GM18508 (cell line): ENCODE data around the gene GMPPB.

Experiments
- ATAC-seq: cut with Tn5 transposase; IDR thresholded peaks from one replicate; pipeline ENCODE4 v1.9.1; 2021; ENCODE audit warnings: moderate number of reproducible peaks; ENCODE audit not compliant: insufficient read depth, unreplicated experiment

The GMPPB gene

GRCh38 chr3:49715611-49716121, 8.1 kb downstream of the GMPPB start:
- no peak for ATAC-seq

- no peak for ATAC-seq
Observed at GRCh38 chr3:49714728-49715550, 8.8 kb downstream of the GMPPB start.

GRCh38 chr3:49713336-49714105, 10.2 kb downstream of the GMPPB start:
- no peak for ATAC-seq

GRCh38 chr3:49712631-49713317, 11.0 kb downstream of the GMPPB start:
- no peak for ATAC-seq

- no peak for ATAC-seq
Observed at GRCh38 chr3:49712166-49712565, 11.6 kb downstream of the GMPPB start.

GRCh38 chr3:49711489-49711888, 12.3 kb downstream of the GMPPB start:
- ATAC-seq = no peak

- no peak for ATAC-seq
Observed at GRCh38 chr3:49709852-49710251, 13.9 kb downstream of the GMPPB start.

GRCh38 chr3:49707113-49707480, 16.7 kb downstream of the GMPPB start:
- ATAC-seq = no peak

- ATAC-seq = no peak
Observed at GRCh38 chr3:49706456-49707112, 17.2 kb downstream of the GMPPB start.

- no peak for ATAC-seq
Observed at GRCh38 chr3:49705390-49705960, 18.3 kb downstream of the GMPPB start.

GRCh38 chr3:49704629-49705028, 19.1 kb downstream of the GMPPB start:
- no peak for ATAC-seq

GRCh38 chr3:49703956-49704355, 19.8 kb downstream of the GMPPB start:
- ATAC-seq = no peak

GRCh38 chr3:49703443-49703927, 20.3 kb downstream of the GMPPB start:
- ATAC-seq = no peak

GRCh38 chr3:49702672-49703071, 21.1 kb downstream of the GMPPB start:
- ATAC-seq = no peak

- ATAC-seq = no peak
Observed at GRCh38 chr3:49701388-49702077, 22.2 kb downstream of the GMPPB start.

GRCh38 chr3:49700453-49701128, 23.2 kb downstream of the GMPPB start:
- ATAC-seq = no peak

GRCh38 chr3:49700014-49700413, 23.7 kb downstream of the GMPPB start:
- ATAC-seq = no peak

GRCh38 chr3:49699281-49699979, 24.3 kb downstream of the GMPPB start:
- ATAC-seq = no peak
